B cell (primary cell): ENCODE measurements around the gene ARHGAP6. TPM values are rescaled to one million over a fixed set of nuclear protein-coding genes. Genes with fewer than 3 reads are reported as not detected.

Experiments used
- ATAC-seq: fragments of 200-7000 bp; cut with Tn5 transposase; one replicate; pipeline ENCODE4 v1.10.0; 2021; ENCODE audit warnings: low read depth, mild to moderate bottlenecking, moderate number of reproducible peaks, moderate library complexity
- CTCF ChIA-PET: fragments of 350-600 bp; sonication (Branson Sonifier 250); formaldehyde crosslinking; loops from one replicate; lab custom pipeline; 2021; ENCODE audit warnings: antibody characterized with exemption, inconsistent platforms; lab: Charles Lee
- POLR2A ChIA-PET: fragments of 350-600 bp; sonication (Branson Sonifier 250); formaldehyde crosslinking; loops from one replicate; lab custom pipeline; 2021; ENCODE audit warnings: antibody characterized with exemption; lab: Charles Lee
- DNase-seq: peaks from one replicate; pipeline ENCODE4 v3.0.0; 2013
- H2AFZ ChIP-seq: 2 replicates; pipeline ENCODE4 v1.6.1; 2012; ENCODE audit warnings: mild to moderate bottlenecking, low read depth, low read length; ENCODE audit not compliant: insufficient read depth, poor library complexity, severe bottlenecking
- H3K27ac ChIP-seq, 2 donors: 1 replicate in 1 of 2; 2 replicates in 1 of 2; pipeline ENCODE4 v1.5.1; 2012 to 2013; ENCODE audit warnings: low read length in 2 of 2, mild to moderate bottlenecking in 2 of 2, moderate library complexity in 1 of 2
- H3K27me3 ChIP-seq, 4 experiments: fragments of 200-600 bp in 1 of 4; sonication (generic) in 1 of 4; replicated peaks in 1 of 4; 1 replicate in 2 of 4; 2 replicates in 2 of 4; pipeline versions ENCODE4 v1.6.1 to v1.7.0; 2013 to 2016; ENCODE audit warnings: low read length in 3 of 4, mild to moderate bottlenecking in 2 of 4, mixed read lengths in 1 of 4, moderate library complexity in 1 of 4; ENCODE audit not compliant: insufficient read depth in 4 of 4, control insufficient read depth in 3 of 4; ENCODE audit errors: control extremely low read depth in 1 of 4
- H3K36me3 ChIP-seq, 2 experiments: replicated peaks in 1 of 2; 1 replicate in 1 of 2; 2 replicates in 1 of 2; pipeline versions ENCODE4 v1.6.1 to v1.7.1; 2013; ENCODE audit warnings: low read length in 1 of 2; ENCODE audit not compliant: insufficient read depth in 2 of 2, control insufficient read depth in 1 of 2; ENCODE audit errors: control extremely low read depth in 1 of 2, extremely low read depth in 1 of 2
- H3K4me1 ChIP-seq, 2 donors: fragments of 200-600 bp in 1 of 2; sonication (generic) in 1 of 2; 1 replicate in 1 of 2; 2 replicates in 1 of 2; pipeline versions ENCODE4 v1.5.1 to v1.6.1; 2013 to 2017; ENCODE audit warnings: low read length in 2 of 2; ENCODE audit not compliant: control insufficient read depth in 2 of 2, insufficient read depth in 2 of 2
- H3K4me2 ChIP-seq: replicated peaks from 2 replicates; pipeline ENCODE3; 2012; ENCODE audit warnings: mild to moderate bottlenecking, low read depth, low read length; ENCODE audit not compliant: poor library complexity, severe bottlenecking
- H3K4me3 ChIP-seq, 5 experiments: fragments of 200-600 bp in 1 of 5; sonication (generic) in 1 of 5; 1 replicate in 3 of 5; 2 replicates in 2 of 5; pipeline versions ENCODE4 v1.5.1 to v1.7.0; 2011 to 2016; ENCODE audit warnings: low read length in 4 of 5, mild to moderate bottlenecking in 4 of 5, low read depth in 2 of 5, control low read depth in 1 of 5, moderate library complexity in 1 of 5; ENCODE audit not compliant: insufficient read depth in 1 of 5; ENCODE audit errors: control extremely low read depth in 1 of 5, extremely low read depth in 1 of 5
- H3K79me2 ChIP-seq: fragments of 200-600 bp; sonication (generic); one replicate; pipeline ENCODE4 v1.6.0; 2016; ENCODE audit warnings: low read length; ENCODE audit not compliant: control insufficient read depth, insufficient read depth
- H3K9ac ChIP-seq: fragments of 200-600 bp; sonication (generic); 2 replicates; pipeline ENCODE4 v1.6.1; 2017; ENCODE audit warnings: mild to moderate bottlenecking, low read length, moderate library complexity
- H3K9me3 ChIP-seq, 3 donors: one replicate each; pipeline versions ENCODE4 v1.6.1 to v1.7.1; 2013; ENCODE audit warnings: low read length in 2 of 3; ENCODE audit not compliant: control insufficient read depth in 2 of 3, insufficient read depth in 1 of 3; ENCODE audit errors: control extremely low read depth in 1 of 3
- H4K20me1 ChIP-seq: 2 replicates; pipeline ENCODE4 v1.6.0; 2012; ENCODE audit warnings: mild to moderate bottlenecking, low read length; ENCODE audit not compliant: insufficient read depth, control insufficient read depth, poor library complexity, severe bottlenecking
- H3K27ac Mint-ChIP-seq: one replicate; pipeline ENCODE4 v1.8.0; 2021; ENCODE audit warnings: mixed read lengths
- H3K27me3 Mint-ChIP-seq: one replicate; pipeline ENCODE4 v1.8.0; 2021; ENCODE audit warnings: mixed read lengths
- H3K4me1 Mint-ChIP-seq: one replicate; pipeline ENCODE4 v1.8.0; 2021; ENCODE audit warnings: mixed read lengths
- H3K4me3 Mint-ChIP-seq: one replicate; pipeline ENCODE4 v1.8.0; 2021; ENCODE audit warnings: mixed read lengths
- H3K9me3 Mint-ChIP-seq: one replicate; pipeline ENCODE4 v1.8.0; 2022; ENCODE audit warnings: mixed read lengths; ENCODE audit not compliant: insufficient read depth
- EZH2 ChIP-seq: IDR thresholded peaks from 2 replicates; pipeline ENCODE4 v1.6.1; 2012; ENCODE audit warnings: borderline replicate concordance, low read depth, mild to moderate bottlenecking, moderate library complexity, low read length; ENCODE audit not compliant: insufficient read depth, poor library complexity, severe bottlenecking
- WGBS: methylation state at CpG from one replicate; pipeline ENCODE4 v1.1.5; 2013; ENCODE audit warnings: missing lambda C conversion rate; ENCODE audit not compliant: insufficient coverage; 5-methylcytosine and 5-hydroxymethylcytosine counted together
- intact Hi-C: fragments of 100-400 bp; cut with micrococcal nuclease; formaldehyde crosslinking; loops from one replicate; pipeline ENCODE4 v1.10.0; 2022
- polyA plus RNA-seq: library from polyadenylated mRNA; depleted of rRNA; stranded (reverse); fragments of >200 nt; gene quantifications from 2 replicates; pipeline ENCODE4 v1.2.3, GENCODE V29; 2012
- total RNA-seq, 2 donors: library from RNA; stranded (reverse); fragments of 120-200 nt in 1 of 2; gene quantifications; 1 replicate in 1 of 2; 2 replicates in 1 of 2; pipeline versions ENCODE4 v1.2.3 to v1.2.4, GENCODE V29; 2013 to 2022
- TF ChIP-seq, protein P1 (sequence below): fragments of 200-600 bp; IDR thresholded peaks from one replicate; pipeline ENCODE4 v1.8.0; 2022; ENCODE audit warnings: antibody characterized with exemption, mild to moderate bottlenecking

Gene ARHGAP6
- total and polyA plus RNA-seq, 2 donors (not counting 1 experiment from before 2014, with no cell fraction given), result 1.6 to 2.6 TPM

DNA sequence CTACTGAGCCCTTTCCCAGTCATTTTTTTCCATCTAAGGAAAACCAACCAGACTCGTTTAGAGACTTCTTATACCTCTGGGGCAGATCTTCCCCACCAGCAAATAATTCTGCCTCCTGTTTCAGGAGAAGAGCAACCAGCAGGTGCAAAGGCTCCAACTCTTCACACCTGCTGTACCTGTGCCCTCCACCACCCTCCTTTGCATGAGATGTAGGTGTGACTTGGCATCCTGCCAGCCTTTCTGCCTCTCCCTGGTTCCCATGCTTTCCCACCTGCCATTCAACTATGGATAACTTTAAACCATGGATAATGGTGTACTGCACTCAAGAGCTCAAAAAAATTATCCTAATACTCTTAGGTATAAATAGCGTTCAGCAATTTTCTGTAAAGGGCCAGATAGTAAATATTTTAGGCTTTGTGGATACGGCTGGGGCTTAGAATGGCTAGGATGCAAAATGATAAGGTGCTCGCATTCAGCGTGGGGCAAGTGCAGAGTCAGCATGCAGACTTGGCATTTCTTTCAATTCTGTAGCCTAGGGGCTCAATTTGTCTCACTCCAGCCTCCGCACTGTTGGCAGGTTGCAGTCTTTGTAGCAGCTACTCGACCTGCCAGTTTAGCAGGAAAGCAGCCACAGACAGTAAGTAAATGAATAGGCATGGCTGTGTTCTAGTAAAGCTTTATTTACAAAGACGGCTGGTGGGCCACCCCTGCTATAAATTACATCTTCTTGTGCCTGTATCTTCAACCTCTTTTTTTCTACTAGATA, 474.8 kb downstream of the ARHGAP6 start:
- CTCF ChIA-PET, result no interaction called here
- POLR2A ChIA-PET, result no interaction called here
- Histone ChIP-seq H3K27me3 (no peaks in the 10 kb centered on the region), H2AFZ (no peak overlapping the region), H3K9ac (no peak overlapping the region), H3K4me2 (no peak overlapping the region), H3K4me3 (no peak overlapping the region), H3K27ac (no peak overlapping the region), H3K36me3 (no peaks in the 10 kb centered on the region), H3K9me3 (no peaks in the 10 kb centered on the region), H3K79me2 (no peaks in the 10 kb centered on the region), H4K20me1 (no peaks in the 10 kb centered on the region), H3K4me1 (no peaks in the 10 kb centered on the region)
- Mint-ChIP-seq H3K27me3 (no peaks in the 10 kb centered on the region), H3K4me1 (no peaks in the 10 kb centered on the region), H3K9me3 (no peaks in the 10 kb centered on the region), H3K4me3 (no peak overlapping the region), H3K27ac (no peak overlapping the region)
- no peak for TF ChIP-seq EZH2
- TF ChIP-seq, protein P1, sequence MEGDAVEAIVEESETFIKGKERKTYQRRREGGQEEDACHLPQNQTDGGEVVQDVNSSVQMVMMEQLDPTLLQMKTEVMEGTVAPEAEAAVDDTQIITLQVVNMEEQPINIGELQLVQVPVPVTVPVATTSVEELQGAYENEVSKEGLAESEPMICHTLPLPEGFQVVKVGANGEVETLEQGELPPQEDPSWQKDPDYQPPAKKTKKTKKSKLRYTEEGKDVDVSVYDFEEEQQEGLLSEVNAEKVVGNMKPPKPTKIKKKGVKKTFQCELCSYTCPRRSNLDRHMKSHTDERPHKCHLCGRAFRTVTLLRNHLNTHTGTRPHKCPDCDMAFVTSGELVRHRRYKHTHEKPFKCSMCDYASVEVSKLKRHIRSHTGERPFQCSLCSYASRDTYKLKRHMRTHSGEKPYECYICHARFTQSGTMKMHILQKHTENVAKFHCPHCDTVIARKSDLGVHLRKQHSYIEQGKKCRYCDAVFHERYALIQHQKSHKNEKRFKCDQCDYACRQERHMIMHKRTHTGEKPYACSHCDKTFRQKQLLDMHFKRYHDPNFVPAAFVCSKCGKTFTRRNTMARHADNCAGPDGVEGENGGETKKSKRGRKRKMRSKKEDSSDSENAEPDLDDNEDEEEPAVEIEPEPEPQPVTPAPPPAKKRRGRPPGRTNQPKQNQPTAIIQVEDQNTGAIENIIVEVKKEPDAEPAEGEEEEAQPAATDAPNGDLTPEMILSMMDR, result no peak
- ATAC-seq (no peak), DNase-seq (no peak)
- WGBS, result 100% methylated on average over 2 of the region's 8 CpGs
- intact Hi-C loops, result no loop called here

DNA sequence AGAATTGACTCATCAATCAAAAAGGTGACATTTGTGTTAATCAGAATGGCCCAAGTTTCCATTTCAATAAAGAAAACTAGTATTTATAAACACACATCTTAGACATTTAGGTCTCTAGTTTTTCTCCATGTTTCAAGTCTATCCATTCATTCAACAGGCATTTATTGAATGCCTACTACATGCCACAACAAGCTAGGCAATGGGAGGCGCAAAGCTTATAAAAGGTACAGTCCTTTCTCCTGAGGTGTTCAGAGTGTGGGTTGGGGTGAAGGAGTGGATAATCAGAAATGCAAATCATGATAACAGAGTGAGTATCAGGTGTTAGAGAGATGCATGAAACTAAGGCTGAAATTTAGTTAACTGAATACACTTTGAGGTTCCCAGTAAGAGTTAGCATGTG, 476.6 kb downstream of the ARHGAP6 start:
- Mint-ChIP-seq H3K4me3 (no peak overlapping the region), H3K9me3 (no peaks in the 10 kb centered on the region), H3K27ac (no peak overlapping the region), H3K4me1 (no peaks in the 10 kb centered on the region), H3K27me3 (no peaks in the 10 kb centered on the region)
- ATAC-seq (no peak), DNase-seq (no peak)
- POLR2A ChIA-PET, result no interaction called here
- no peaks in the 10 kb centered on the region for H4K20me1 ChIP-seq
- H3K27me3 ChIP-seq, result no peaks in the 10 kb centered on the region
- no CpG with 5 or more reads among the region's 1 CpG for WGBS
- H3K4me2 ChIP-seq, result no peak overlapping the region
- H2AFZ ChIP-seq, result no peak overlapping the region
- H3K4me1 ChIP-seq, result no peaks in the 10 kb centered on the region
- H3K4me3 ChIP-seq, result no peak overlapping the region
- TF ChIP-seq, protein P1, result no peak
- no peak for TF ChIP-seq EZH2
- H3K79me2 ChIP-seq, result no peaks in the 10 kb centered on the region
- intact Hi-C loops, result no loop called here
- H3K9me3 ChIP-seq, result no peaks in the 10 kb centered on the region
- no peaks in the 10 kb centered on the region for H3K36me3 ChIP-seq
- no peak overlapping the region for H3K27ac ChIP-seq
- CTCF ChIA-PET, result no interaction called here
- no peak overlapping the region for H3K9ac ChIP-seq
